ENCODE data around the gene GRHL3.

GRCh38 chr1:24392982-24393650, 74.0 kb downstream of the GRHL3 start:
- TF ChIP-seq CTCF (IDR thresholded peaks at IDR 0.05; ENCODE audit: insufficient read depth, low read depth, low read length) (no peak), EZH2 (IDR thresholded peaks at IDR 0.05; ENCODE audit: insufficient read depth, low read length) (no peak)
